GM21515 (cell line): Measurements from ENCODE around the gene PLCL1.

ENCODE experiments used
- ATAC-seq: cut with Tn5 transposase; IDR thresholded peaks from one replicate; pipeline ENCODE4 v1.9.1; 2021; ENCODE audit not compliant: unreplicated experiment

PLCL1 gene

GRCh38 chr2:198053148-198053547 lies 248.8 kb downstream of the PLCL1 start:
- ATAC-seq = no peak

- no peak for ATAC-seq
Measured at GRCh38 chr2:198053776-198054175, 249.4 kb downstream of the PLCL1 start.

- peak; percentile 87 for ATAC-seq
Measured at GRCh38 chr2:198054299-198054698, 249.9 kb downstream of the PLCL1 start.

- no peak for ATAC-seq
Measured at GRCh38 chr2:198055716-198056115, 251.3 kb downstream of the PLCL1 start.

GRCh38 chr2:198056836-198057235 lies 252.4 kb downstream of the PLCL1 start:
- no peak for ATAC-seq

- ATAC-seq = no peak
Measured at GRCh38 chr2:198059800-198060199, 255.4 kb downstream of the PLCL1 start.

- no peak for ATAC-seq
Measured at GRCh38 chr2:198060277-198060676, 255.9 kb downstream of the PLCL1 start.

GRCh38 chr2:198062826-198063225 lies 258.4 kb downstream of the PLCL1 start:
- no peak for ATAC-seq

GRCh38 chr2:198063242-198063641 lies 258.8 kb downstream of the PLCL1 start:
- no peak for ATAC-seq

- ATAC-seq = no peak
Measured at GRCh38 chr2:198065322-198065721, 260.9 kb downstream of the PLCL1 start.

- ATAC-seq = no peak
Measured at GRCh38 chr2:198066597-198066996, 262.2 kb downstream of the PLCL1 start.

- no peak for ATAC-seq
Measured at GRCh38 chr2:198072655-198073054, 268.3 kb downstream of the PLCL1 start.

GRCh38 chr2:198073253-198073652 lies 268.9 kb downstream of the PLCL1 start:
- no peak for ATAC-seq

- no peak for ATAC-seq
Measured at GRCh38 chr2:198077477-198077876, 273.1 kb downstream of the PLCL1 start.

- no peak for ATAC-seq
Measured at GRCh38 chr2:198080879-198081765, 276.7 kb downstream of the PLCL1 start.

- ATAC-seq = no peak
Measured at GRCh38 chr2:198084156-198084555, 279.8 kb downstream of the PLCL1 start.

GRCh38 chr2:198096002-198096401 lies 291.6 kb downstream of the PLCL1 start:
- ATAC-seq = no peak

GRCh38 chr2:198096965-198097364 lies 292.6 kb downstream of the PLCL1 start:
- no peak for ATAC-seq

- ATAC-seq = no peak
Measured at GRCh38 chr2:198097630-198098029, 293.2 kb downstream of the PLCL1 start.

GRCh38 chr2:198098386-198098785 lies 294.0 kb downstream of the PLCL1 start:
- ATAC-seq = no peak

- no peak for ATAC-seq
Measured at GRCh38 chr2:198098918-198099317, 294.5 kb downstream of the PLCL1 start.

GRCh38 chr2:198100346-198100745 lies 296.0 kb downstream of the PLCL1 start:
- no peak for ATAC-seq

- ATAC-seq = no peak
Measured at GRCh38 chr2:198101688-198102087, 297.3 kb downstream of the PLCL1 start.
